ENCODE results near the gene PNPLA7.

GRCh38 chr9:137467161-137467581, 83.0 kb downstream of the PNPLA7 start:
- no peak for TF ChIP-seq CTCF (IDR thresholded peaks at IDR 0.05)
- TF ChIP-seq POLR2A (IDR thresholded peaks at IDR 0.05), result no peak

Measured in thyroid gland (tissue), 4 donors.